Body of pancreas (tissue), 4 donors: ENCODE results near the gene CAPN3.

ENCODE experiments used
- POLR2A ChIP-seq, 3 donors: fragments of 450-650 bp; IDR thresholded peaks; one replicate each; pipeline ENCODE4 v1.6.1; 2016; ENCODE audit warnings: antibody characterized with exemption in 3 of 3, mild to moderate bottlenecking in 2 of 3
- TF ChIP-seq, protein P1 (sequence below), 7 experiments: fragments of 450-650 bp in 4 of 7; fragments of 200-600 bp in 3 of 7; sonication (generic) in 3 of 7; IDR thresholded peaks; one replicate each; pipeline ENCODE4 v1.5.1; 2016 to 2019; ENCODE audit warnings: antibody characterized with exemption in 7 of 7

DNA sequence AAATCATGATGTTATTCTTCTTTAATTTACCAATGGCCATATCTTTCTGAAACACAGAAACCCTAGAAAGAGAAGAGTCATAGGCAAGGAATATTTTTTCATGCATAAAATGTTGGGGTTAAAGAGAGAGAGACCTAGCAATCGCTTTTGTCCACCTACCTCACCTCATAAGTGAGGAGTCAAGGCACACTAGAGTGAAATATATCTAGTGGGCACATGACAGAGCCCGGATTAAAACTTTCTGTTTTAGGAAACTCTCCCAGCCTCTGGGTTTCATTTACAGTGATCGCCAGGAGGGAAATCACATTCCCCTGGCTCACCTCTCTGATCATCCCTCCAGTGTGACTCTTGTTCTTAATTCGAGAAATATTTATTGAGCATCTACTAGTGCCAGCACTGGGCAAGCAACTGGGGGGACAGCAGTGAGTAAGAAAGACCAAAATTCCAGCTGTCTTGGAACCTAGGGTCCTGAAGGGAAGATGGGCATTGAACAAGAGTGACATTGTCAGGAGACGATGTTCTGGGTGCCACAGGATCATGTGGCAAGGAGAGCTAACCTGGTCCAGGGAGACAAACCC lies 1.3 kb downstream of the CAPN3 start:
- no peak for TF ChIP-seq POLR2A (IDR thresholded peaks at IDR 0.05)
- TF ChIP-seq, protein P1, sequence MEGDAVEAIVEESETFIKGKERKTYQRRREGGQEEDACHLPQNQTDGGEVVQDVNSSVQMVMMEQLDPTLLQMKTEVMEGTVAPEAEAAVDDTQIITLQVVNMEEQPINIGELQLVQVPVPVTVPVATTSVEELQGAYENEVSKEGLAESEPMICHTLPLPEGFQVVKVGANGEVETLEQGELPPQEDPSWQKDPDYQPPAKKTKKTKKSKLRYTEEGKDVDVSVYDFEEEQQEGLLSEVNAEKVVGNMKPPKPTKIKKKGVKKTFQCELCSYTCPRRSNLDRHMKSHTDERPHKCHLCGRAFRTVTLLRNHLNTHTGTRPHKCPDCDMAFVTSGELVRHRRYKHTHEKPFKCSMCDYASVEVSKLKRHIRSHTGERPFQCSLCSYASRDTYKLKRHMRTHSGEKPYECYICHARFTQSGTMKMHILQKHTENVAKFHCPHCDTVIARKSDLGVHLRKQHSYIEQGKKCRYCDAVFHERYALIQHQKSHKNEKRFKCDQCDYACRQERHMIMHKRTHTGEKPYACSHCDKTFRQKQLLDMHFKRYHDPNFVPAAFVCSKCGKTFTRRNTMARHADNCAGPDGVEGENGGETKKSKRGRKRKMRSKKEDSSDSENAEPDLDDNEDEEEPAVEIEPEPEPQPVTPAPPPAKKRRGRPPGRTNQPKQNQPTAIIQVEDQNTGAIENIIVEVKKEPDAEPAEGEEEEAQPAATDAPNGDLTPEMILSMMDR (IDR thresholded peaks at IDR 0.05): no peak
